SU-DHL-6 (cell line): ENCODE data around the gene MICAL2.

ENCODE experiments used
- H2AFZ ChIP-seq: fragments of 200-600 bp; sonication (generic); 2 replicates; pipeline ENCODE4 v1.6.1; 2014; ENCODE audit warnings: low read depth, mild to moderate bottlenecking, moderate library complexity, mixed read lengths, antibody characterized with exemption, low read length; ENCODE audit not compliant: severe bottlenecking
- H3F3A ChIP-seq: fragments of 200-600 bp; shearing (Covaris generic); 2 replicates; pipeline ENCODE4 v1.6.0; 2016; ENCODE audit warnings: antibody characterized with exemption, mild to moderate bottlenecking; ENCODE audit not compliant: insufficient read depth
- H3K27ac ChIP-seq: fragments of 200-600 bp; sonication (generic); 2 replicates; pipeline ENCODE4 v1.5.1; 2016; ENCODE audit warnings: low read depth, mild to moderate bottlenecking, low read length, moderate library complexity, mixed read lengths
- H3K27me3 ChIP-seq: fragments of 200-600 bp; sonication (generic), shearing (Covaris generic); 2 replicates; pipeline ENCODE4 v1.6.0; 2014; ENCODE audit warnings: mild to moderate bottlenecking, low read length
- H3K36me3 ChIP-seq: fragments of 200-600 bp; sonication (generic); 2 replicates; pipeline ENCODE4 v1.6.1; 2014; ENCODE audit warnings: mild to moderate bottlenecking, low read length, mixed read lengths
- H3K4me2 ChIP-seq: fragments of 300-600, 200-600 bp; shearing (Covaris generic), sonication (generic); 2 replicates; pipeline ENCODE4 v1.6.0; 2014; ENCODE audit warnings: low read length, low read depth, mild to moderate bottlenecking; ENCODE audit not compliant: poor library complexity, severe bottlenecking
- H3K4me3 ChIP-seq: fragments of 200-600 bp; sonication (generic); 2 replicates; pipeline ENCODE4 v1.5.1; 2014; ENCODE audit warnings: antibody characterized with exemption, low read length, mild to moderate bottlenecking, mixed read lengths; ENCODE audit not compliant: insufficient read depth, poor library complexity, severe bottlenecking
- H3K79me2 ChIP-seq: fragments of 200-600 bp; sonication (generic); 2 replicates; pipeline ENCODE4 v1.6.1; 2014; ENCODE audit warnings: mild to moderate bottlenecking, low read length, moderate library complexity; ENCODE audit not compliant: insufficient read depth
- H3K9ac ChIP-seq: fragments of 200-600 bp; sonication (generic); 2 replicates; pipeline ENCODE4 v1.7.0; 2014; ENCODE audit warnings: mild to moderate bottlenecking, low read length
- H3K9me2 ChIP-seq: fragments of 200-600 bp; sonication (generic); replicated peaks from 2 replicates; pipeline ENCODE4 v1.6.1; 2014; ENCODE audit warnings: low read length; ENCODE audit not compliant: insufficient read depth
- H3K9me3 ChIP-seq: fragments of 200-600 bp; sonication (generic); 2 replicates; pipeline ENCODE4 v1.6.1; 2014; ENCODE audit warnings: low read length, mixed read lengths; ENCODE audit not compliant: insufficient read depth
- H4K20me1 ChIP-seq: fragments of 200-600 bp; sonication (generic); 2 replicates; pipeline ENCODE4 v1.6.1; 2014; ENCODE audit warnings: low read depth, mild to moderate bottlenecking, antibody characterized with exemption, low read length, moderate library complexity, mixed read lengths
- EZH2phosphoT487 ChIP-seq: fragments of 200-600 bp; sonication (generic), shearing (Covaris generic); conservative IDR thresholded peaks from 2 replicates; pipeline ENCODE4 v1.6.1; 2018; ENCODE audit warnings: mild to moderate bottlenecking, antibody characterized with exemption, low read length, moderate library complexity, mixed read lengths
- TF ChIP-seq, protein P1 (sequence below): fragments of 200-600 bp; sonication (generic); IDR thresholded peaks from one replicate; pipeline ENCODE4 v1.5.1; 2017; ENCODE audit warnings: antibody characterized with exemption, mild to moderate bottlenecking, low read length, moderate library complexity; ENCODE audit not compliant: insufficient read depth, poor library complexity, severe bottlenecking

MICAL2 gene

DNA sequence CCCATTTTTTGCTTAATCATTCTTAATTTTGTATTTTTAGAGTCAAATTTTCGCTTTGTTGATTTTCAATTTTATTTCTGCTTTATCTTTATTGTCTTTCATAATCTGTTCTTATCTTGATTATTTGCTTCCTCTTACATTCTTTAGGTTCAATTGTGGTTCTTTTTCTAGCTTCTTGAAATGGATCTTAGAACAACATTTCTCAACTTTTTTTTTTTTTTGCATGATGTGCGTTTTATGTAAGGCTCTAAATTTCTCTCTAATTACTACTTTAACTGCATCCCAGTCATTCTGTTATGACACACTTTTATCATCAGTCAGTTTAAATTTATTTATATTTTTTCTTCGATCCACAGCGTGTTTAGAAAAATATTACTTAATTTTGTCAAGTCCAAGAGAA is 201.7 kb downstream of the MICAL2 start:
- Histone ChIP-seq H3K9me3 (0 out of 2 replicates have a peak, but pooled peaks cover 3% of the 10 kb centered on the region), H3F3A (no peaks in the 10 kb centered on the region), H3K4me2 (no peak overlapping the region), H3K79me2 (no peaks in the 10 kb centered on the region), H3K9ac (no peak overlapping the region), H2AFZ (no peak overlapping the region), H3K27ac (no peak overlapping the region), H4K20me1 (no peaks in the 10 kb centered on the region), H3K4me3 (no peak overlapping the region), H3K36me3 (peaks cover 6% of the 10 kb centered on the region; the same call in 1 of the 2 replicates), H3K27me3 (no peaks in the 10 kb centered on the region), H3K9me2 (no peaks in the 10 kb centered on the region)
- no peak for TF ChIP-seq EZH2phosphoT487
- TF ChIP-seq, protein P1, sequence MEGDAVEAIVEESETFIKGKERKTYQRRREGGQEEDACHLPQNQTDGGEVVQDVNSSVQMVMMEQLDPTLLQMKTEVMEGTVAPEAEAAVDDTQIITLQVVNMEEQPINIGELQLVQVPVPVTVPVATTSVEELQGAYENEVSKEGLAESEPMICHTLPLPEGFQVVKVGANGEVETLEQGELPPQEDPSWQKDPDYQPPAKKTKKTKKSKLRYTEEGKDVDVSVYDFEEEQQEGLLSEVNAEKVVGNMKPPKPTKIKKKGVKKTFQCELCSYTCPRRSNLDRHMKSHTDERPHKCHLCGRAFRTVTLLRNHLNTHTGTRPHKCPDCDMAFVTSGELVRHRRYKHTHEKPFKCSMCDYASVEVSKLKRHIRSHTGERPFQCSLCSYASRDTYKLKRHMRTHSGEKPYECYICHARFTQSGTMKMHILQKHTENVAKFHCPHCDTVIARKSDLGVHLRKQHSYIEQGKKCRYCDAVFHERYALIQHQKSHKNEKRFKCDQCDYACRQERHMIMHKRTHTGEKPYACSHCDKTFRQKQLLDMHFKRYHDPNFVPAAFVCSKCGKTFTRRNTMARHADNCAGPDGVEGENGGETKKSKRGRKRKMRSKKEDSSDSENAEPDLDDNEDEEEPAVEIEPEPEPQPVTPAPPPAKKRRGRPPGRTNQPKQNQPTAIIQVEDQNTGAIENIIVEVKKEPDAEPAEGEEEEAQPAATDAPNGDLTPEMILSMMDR, result no peak
